ENCODE measurements around the gene MAGT1.

- no peak for TF ChIP-seq CTCF (IDR thresholded peaks at IDR 0.05)
- no peak for TF ChIP-seq POLR2A (IDR thresholded peaks at IDR 0.05)
Observed at GRCh38 chrX:77893713-77894112, 1.5 kb downstream of the MAGT1 start.

Data from vagina (tissue), 2 donors.